HepG2 (cell line): ENCODE results near the gene TROAP. TPM values are rescaled to one million over a fixed set of nuclear protein-coding genes. Genes with fewer than 3 reads are reported as not detected.
A peak's percentile ranks its signal among the peaks of the same experiment; 100 is the strongest.

Source experiments
- BCL3 ChIP-seq: sonication (generic); formaldehyde crosslinking; IDR thresholded peaks from 2 replicates; pipeline ENCODE4 v1.5.1; 2020; ENCODE audit warnings: mild to moderate bottlenecking, missing genetic modification reagents, moderate library complexity
- CREM ChIP-seq, 2 experiments: sonication (generic) in 1 of 2; formaldehyde crosslinking in 1 of 2; IDR thresholded peaks; 2 replicates each; pipeline versions ENCODE4 v1.4.0 to v1.6.1; 2016 to 2020; ENCODE audit warnings: antibody characterized with exemption in 1 of 2, mild to moderate bottlenecking in 1 of 2, missing genetic modification reagents in 1 of 2
- FOXO1 ChIP-seq: sonication (generic); formaldehyde crosslinking; IDR thresholded peaks from 2 replicates; pipeline ENCODE4 v1.4.0; 2020; ENCODE audit warnings: missing genetic modification reagents
- HIC2 ChIP-seq: sonication (generic); formaldehyde crosslinking; IDR thresholded peaks from 2 replicates; pipeline ENCODE4 v1.9.0; 2022; ENCODE audit warnings: low read depth, missing genetic modification reagents
- IRX3 ChIP-seq: sonication (generic); formaldehyde crosslinking; IDR thresholded peaks from 2 replicates; pipeline ENCODE4 v1.8.1; 2023; ENCODE audit warnings: mild to moderate bottlenecking, low read depth, missing genetic modification reagents, borderline replicate concordance
- MED1 ChIP-seq: sonication (generic); formaldehyde crosslinking; IDR thresholded peaks from 2 replicates; pipeline ENCODE4 v1.4.0; 2020; ENCODE audit warnings: missing genetic modification reagents
- MTF1 ChIP-seq: sonication (generic); formaldehyde crosslinking; IDR thresholded peaks from 2 replicates; pipeline ENCODE4 v1.5.0; 2020; ENCODE audit warnings: missing genetic modification reagents
- NONO ChIP-seq, 2 experiments: fragments of 450-650 bp in 1 of 2; sonication (generic) in 1 of 2; formaldehyde crosslinking in 1 of 2; IDR thresholded peaks in 1 of 2; conservative IDR thresholded peaks in 1 of 2; 2 replicates each; pipeline versions ENCODE4 v1.6.1 to v1.8.0; 2017 to 2022; ENCODE audit warnings: mild to moderate bottlenecking in 1 of 2, missing genetic modification reagents in 1 of 2, moderate library complexity in 1 of 2
- PCBP1 ChIP-seq: fragments of 200-400 bp; formaldehyde crosslinking; IDR thresholded peaks from 2 replicates; pipeline ENCODE4 v1.6.1; 2017; ENCODE audit warnings: mild to moderate bottlenecking, low read depth, low read length, borderline replicate concordance
- POLR2A ChIP-seq, 2 experiments: IDR thresholded peaks; 2 replicates each; pipeline ENCODE4 v1.6.1; 2011; ENCODE audit warnings: low read depth in 2 of 2, low read length in 2 of 2, mild to moderate bottlenecking in 1 of 2, moderate library complexity in 1 of 2; ENCODE audit not compliant: insufficient read depth in 1 of 2
- RNF219 ChIP-seq: sonication (generic); formaldehyde crosslinking; IDR thresholded peaks from 2 replicates; pipeline ENCODE4 v1.5.0; 2020; ENCODE audit warnings: mild to moderate bottlenecking, missing genetic modification reagents
- TBX2 ChIP-seq: sonication (generic); formaldehyde crosslinking; IDR thresholded peaks from 2 replicates; pipeline ENCODE4 v1.5.0; 2020; ENCODE audit warnings: missing genetic modification reagents, mild to moderate bottlenecking, borderline replicate concordance
- ZC3H13 ChIP-seq: sonication (generic); formaldehyde crosslinking; IDR thresholded peaks from 2 replicates; pipeline ENCODE4 v1.8.1; 2023; ENCODE audit warnings: mild to moderate bottlenecking, missing genetic modification reagents, moderate library complexity
- ZFP62 ChIP-seq: sonication (generic); formaldehyde crosslinking; IDR thresholded peaks from 2 replicates; pipeline ENCODE4 v1.4.0; 2020; ENCODE audit warnings: missing genetic modification reagents
- ZMAT3 ChIP-seq: sonication (generic); formaldehyde crosslinking; conservative IDR thresholded peaks from 2 replicates; pipeline ENCODE4 v1.7.0; 2021; ENCODE audit warnings: missing genetic modification reagents
- ZNF281 ChIP-seq: sonication (generic); formaldehyde crosslinking; IDR thresholded peaks from 2 replicates; pipeline ENCODE4 v1.4.0; 2020; ENCODE audit warnings: missing genetic modification reagents, borderline replicate concordance
- ZNF33A ChIP-seq: sonication (generic); formaldehyde crosslinking; IDR thresholded peaks from 2 replicates; pipeline ENCODE4 v1.5.1; 2020; ENCODE audit warnings: missing genetic modification reagents, mild to moderate bottlenecking, moderate library complexity, borderline replicate concordance
- ZNF496 ChIP-seq: sonication (generic); formaldehyde crosslinking; IDR thresholded peaks from 2 replicates; pipeline ENCODE4 v1.8.1; 2023; ENCODE audit warnings: mild to moderate bottlenecking, moderate library complexity, missing genetic modification reagents; ENCODE audit not compliant: insufficient replicate concordance
- ZNF720 ChIP-seq: sonication (generic); formaldehyde crosslinking; IDR thresholded peaks from 2 replicates; pipeline ENCODE4 v1.4.0; 2020; ENCODE audit warnings: missing genetic modification reagents
- ZSCAN20 ChIP-seq: sonication (generic); formaldehyde crosslinking; IDR thresholded peaks from 2 replicates; pipeline ENCODE4 v1.4.0; 2020; ENCODE audit warnings: missing genetic modification reagents, mild to moderate bottlenecking, borderline replicate concordance
- polyA plus RNA-seq, 8 experiments: library from polyadenylated mRNA; depleted of rRNA in 3 of 8; stranded (reverse) in 7 of 8; unstranded in 1 of 8; fragments of >200 nt; fragmentation: Illumina TruSeq in 4 of 8; extraction: Trizol in 4 of 8; gene quantifications; 2 replicates each; pipeline versions ENCODE4 v1.2.1 to v1.2.3, GENCODE V29; 2011 to 2016; ENCODE audit warnings: low read depth in 4 of 8, missing spikeins in 1 of 8, mixed read lengths in 1 of 8; ENCODE audit not compliant: insufficient read depth in 1 of 8
- total RNA-seq, 5 experiments: library from RNA; depleted of rRNA; stranded (reverse); fragments of >200 nt; fragmentation: Illumina TruSeq; extraction: Trizol; gene quantifications; 2 replicates each; pipeline ENCODE4 v1.2.3, GENCODE V29; 2016; ENCODE audit warnings: low read depth in 1 of 5

Gene TROAP
- total and polyA plus RNA-seq, 2 of the 13 experiments (the other 11 are each of a cell fraction or from before 2014, with no cell fraction given): 22.5 to 30.9 TPM

- no peak for TF ChIP-seq MTF1 (CRISPR knock-in tag)
- peak; percentile 58; the same call in 1 of the 2 replicates for TF ChIP-seq ZMAT3 (CRISPR knock-in tag)
- TF ChIP-seq NONO (IDR thresholded peaks at IDR 0.05): no peak
- TF ChIP-seq NONO (CRISPR knock-in tag; conservative IDR thresholded peaks at IDR 0.05): peak; percentile 76; the same call in 1 of the 2 replicates
- TF ChIP-seq CREM (IDR thresholded peaks at IDR 0.05): no peak
- TF ChIP-seq CREM (CRISPR knock-in tag; IDR thresholded peaks at IDR 0.05): no peak
- TF ChIP-seq POLR2A (IDR thresholded peaks at IDR 0.05; ENCODE audit: insufficient read depth in 1 of 2, low read depth in 2 of 2, low read length in 2 of 2): peak; percentile 62 to 81
- TF ChIP-seq ZNF496 (CRISPR knock-in tag): no peak
- no peak for TF ChIP-seq RNF219 (CRISPR knock-in tag)
- TF ChIP-seq ZNF33A (CRISPR knock-in tag): no peak
- TF ChIP-seq ZNF720 (CRISPR knock-in tag): no peak
- TF ChIP-seq MED1: 0 out of 2 replicates have a peak, but pooled peaks have one; percentile 13
- no peak for TF ChIP-seq IRX3 (CRISPR knock-in tag)
- 0 out of 2 replicates have a peak, but pooled peaks have one; percentile 25 for TF ChIP-seq PCBP1
- peak; percentile 31; the same call in 1 of the 2 replicates for TF ChIP-seq ZSCAN20 (CRISPR knock-in tag)
- no peak for TF ChIP-seq ZNF281
- TF ChIP-seq TBX2 (CRISPR knock-in tag): peak; percentile 58; the same call in 1 of the 2 replicates
- TF ChIP-seq BCL3: peak; percentile 93; the same call in 1 of the 2 replicates
- 0 out of 2 replicates have a peak, but pooled peaks have one; percentile 37 for TF ChIP-seq ZC3H13 (CRISPR knock-in tag)
- no peak for TF ChIP-seq ZFP62 (CRISPR knock-in tag)
- TF ChIP-seq FOXO1 (CRISPR knock-in tag): no peak
- TF ChIP-seq HIC2: peak; percentile 33; the same call in 1 of the 2 replicates
These were observed 43.8 kb downstream of the TROAP start (continued) for GRCh38 chr12:49366652-49367380.
